ENCODE measurements around the gene ZDHHC9.
"Not testable (repeated sequence)": the region's sequence is repeated elsewhere in the genome, so short reads cannot be mapped to it uniquely, and the experiment has no call there.

ZDHHC9 gene

GRCh38 chrX:129843459-129844306 is at the start of gene ZDHHC9:
Gene ZDHHC9 (minus strand): TSS chrX:129843886. CDS start chrX:129841945, 1,941 bp downstream.
- DNase-seq: peak; percentile 93

- no peak for DNase-seq
These were observed 33.7 kb upstream of the ZDHHC9 start for GRCh38 chrX:129877401-129877800.

- DNase-seq: no peak
These were observed 33.2 kb upstream of the ZDHHC9 start for GRCh38 chrX:129876771-129877305.

- no peak for DNase-seq
These were observed 32.0 kb upstream of the ZDHHC9 start for GRCh38 chrX:129875669-129876068.

- DNase-seq: no peak
These were observed 28.8 kb upstream of the ZDHHC9 start for GRCh38 chrX:129872524-129872923.

GRCh38 chrX:129866321-129866720 is 22.6 kb upstream of the ZDHHC9 start:
- not testable (repeated sequence) for DNase-seq

GRCh38 chrX:129859134-129859533 is 15.4 kb upstream of the ZDHHC9 start:
- DNase-seq: not testable (repeated sequence)

- DNase-seq: not testable (repeated sequence)
These were observed 8.1 kb upstream of the ZDHHC9 start for GRCh38 chrX:129851825-129852224.

- no peak for DNase-seq
These were observed 3.0 kb upstream of the ZDHHC9 start for GRCh38 chrX:129846716-129847115.

- no peak for DNase-seq
These were observed 2.0 kb upstream of the ZDHHC9 start for GRCh38 chrX:129845616-129846190.

GRCh38 chrX:129843209-129843458 is 552 bp downstream of the ZDHHC9 start:
- no peak for DNase-seq

- no peak for DNase-seq
These were observed 1.0 kb downstream of the ZDHHC9 start for GRCh38 chrX:129842510-129843208.

GRCh38 chrX:129840344-129840743 is 3.3 kb downstream of the ZDHHC9 start:
- no peak for DNase-seq

- DNase-seq: no peak
These were observed 6.9 kb downstream of the ZDHHC9 start for GRCh38 chrX:129836827-129837226.

- DNase-seq: no peak
These were observed 10.3 kb downstream of the ZDHHC9 start for GRCh38 chrX:129833153-129833990.

- DNase-seq: no peak
These were observed 12.4 kb downstream of the ZDHHC9 start for GRCh38 chrX:129831091-129831885.

GRCh38 chrX:129830494-129830893 is 13.2 kb downstream of the ZDHHC9 start:
- DNase-seq: no peak

- peak; percentile 62 for DNase-seq
These were observed 17.8 kb downstream of the ZDHHC9 start for GRCh38 chrX:129825746-129826505.

GRCh38 chrX:129824620-129825019 is 19.1 kb downstream of the ZDHHC9 start:
- no peak for DNase-seq

- DNase-seq: peak; percentile 63
These were observed 20.2 kb downstream of the ZDHHC9 start for GRCh38 chrX:129823522-129823921.

- peak; percentile 70 for DNase-seq
These were observed 20.6 kb downstream of the ZDHHC9 start for GRCh38 chrX:129823115-129823514.

Data from activated effector memory CD4-positive, alpha-beta T cell treated with anti-CD3 and anti-CD28 coated beads, Interleukin-2, amount 50 U/mL, for 16 hours (primary cell).